ENCODE results near the gene TAMM41. TPM values are rescaled to one million over a fixed set of nuclear protein-coding genes. Genes with fewer than 3 reads are reported as not detected.

Gene TAMM41
- total and polyA plus RNA-seq, 2 donors (not counting 1 experiment from before 2014, with no cell fraction given), result 36.1 to 52.3 TPM

- peaks cover 0 to 7% (median 0%) of the 10 kb centered on the region in 3 donors for H3K9me3 ChIP-seq (ENCODE audit: control extremely low read depth in 1 of 3, control insufficient read depth in 2 of 3, insufficient read depth in 1 of 3, low read length in 2 of 3)
- H3K4me3 ChIP-seq (ENCODE audit: control extremely low read depth in 1 of 5, extremely low read depth in 1 of 5, insufficient read depth in 1 of 5, low read depth in 2 of 5, low read length in 4 of 5), result peak overlapping the region in 3 of 5 experiments; percentile 9 to 49 (median 18)
- H3K9me3 Mint-ChIP-seq (ENCODE audit: insufficient read depth), result no peaks in the 10 kb centered on the region
- H3K9ac ChIP-seq (ENCODE audit: low read length), result peak overlapping the region; percentile 28
- no peaks in the 10 kb centered on the region for H4K20me1 ChIP-seq (ENCODE audit: control insufficient read depth, insufficient read depth, low read length, poor library complexity, severe bottlenecking)
- no peak for ATAC-seq (ENCODE audit: low read depth)
- peaks cover 13 to 14% of the 10 kb centered on the region in 2 donors for H3K4me1 ChIP-seq (ENCODE audit: control insufficient read depth in 2 of 2, insufficient read depth in 2 of 2, low read length in 2 of 2)
- TF ChIP-seq EZH2 (IDR thresholded peaks at IDR 0.05; ENCODE audit: borderline replicate concordance, insufficient read depth, low read depth, low read length, poor library complexity, severe bottlenecking), result no peak
- no peak for TF ChIP-seq CTCF (IDR thresholded peaks at IDR 0.05)
- no peaks in the 10 kb centered on the region for H3K27me3 ChIP-seq (replicated peaks in 1 of 4; ENCODE audit: control extremely low read depth in 1 of 4, control insufficient read depth in 3 of 4, insufficient read depth in 4 of 4, low read length in 3 of 4)
- H3K79me2 ChIP-seq (ENCODE audit: control insufficient read depth, insufficient read depth, low read length), result no peaks in the 10 kb centered on the region
- POLR2A ChIA-PET, result interaction anchor here (0.7 kb wide), 1 partner anchor 77 kb away, joined by 3 read pairs; the partner anchor contains the start of gene TAMM41
- no peaks in the 10 kb centered on the region for H3K36me3 ChIP-seq (replicated peaks in 1 of 2; ENCODE audit: control extremely low read depth in 1 of 2, control insufficient read depth in 1 of 2, extremely low read depth in 1 of 2, insufficient read depth in 2 of 2, low read length in 1 of 2)
- H3K27ac ChIP-seq (ENCODE audit: low read length in 2 of 2), result no peak overlapping the region
- H3K4me3 Mint-ChIP-seq, result peak overlapping the region; percentile 80
- no peak overlapping the region for H3K27ac Mint-ChIP-seq
- DNase-seq, result no peak
- WGBS (ENCODE audit: insufficient coverage), result 70% methylated on average over 7 of the region's 10 CpGs
- H3K27me3 Mint-ChIP-seq, result no peaks in the 10 kb centered on the region
- H2AFZ ChIP-seq (ENCODE audit: insufficient read depth, low read depth, low read length, poor library complexity, severe bottlenecking), result peak overlapping the region; percentile 71
- intact Hi-C loops (cut with micrococcal nuclease), result no loop called here
- peaks cover 17% of the 10 kb centered on the region for H3K4me1 Mint-ChIP-seq
- peak overlapping the region; percentile 53 for H3K4me2 ChIP-seq (replicated peaks; ENCODE audit: low read depth, low read length, poor library complexity, severe bottlenecking)
- CTCF ChIA-PET, result interaction anchor here (1.5 kb wide), 1 partner anchor 34 kb away, joined by 3 read pairs; no protein-coding TSS in a partner anchor
Measured at GRCh38 chr3:11769704-11770476, 76.8 kb downstream of the TAMM41 start.

GRCh38 chr3:11768604-11769003 lies 78.1 kb downstream of the TAMM41 start:
- Histone ChIP-seq H3K4me1 (ENCODE audit: control insufficient read depth in 2 of 2, insufficient read depth in 2 of 2, low read length in 2 of 2) (peaks cover 13 to 14% of the 10 kb centered on the region in 2 donors), H2AFZ (ENCODE audit: insufficient read depth, low read depth, low read length, poor library complexity, severe bottlenecking) (no peak overlapping the region), H3K27ac (ENCODE audit: low read length in 2 of 2) (no peak overlapping the region), H3K4me2 (replicated peaks; ENCODE audit: low read depth, low read length, poor library complexity, severe bottlenecking) (no peak overlapping the region), H3K9ac (ENCODE audit: low read length) (no peak overlapping the region), H3K4me3 (ENCODE audit: control extremely low read depth in 1 of 5, extremely low read depth in 1 of 5, insufficient read depth in 1 of 5, low read depth in 2 of 5, low read length in 4 of 5) (no peak overlapping the region), H3K9me3 (ENCODE audit: control extremely low read depth in 1 of 3, control insufficient read depth in 2 of 3, insufficient read depth in 1 of 3, low read length in 2 of 3) (peaks cover 0 to 7% (median 0%) of the 10 kb centered on the region in 3 donors), H4K20me1 (ENCODE audit: control insufficient read depth, insufficient read depth, low read length, poor library complexity, severe bottlenecking) (no peaks in the 10 kb centered on the region), H3K36me3 (replicated peaks in 1 of 2; ENCODE audit: control extremely low read depth in 1 of 2, control insufficient read depth in 1 of 2, extremely low read depth in 1 of 2, insufficient read depth in 2 of 2, low read length in 1 of 2) (no peaks in the 10 kb centered on the region), H3K27me3 (replicated peaks in 1 of 4; ENCODE audit: control extremely low read depth in 1 of 4, control insufficient read depth in 3 of 4, insufficient read depth in 4 of 4, low read length in 3 of 4) (no peaks in the 10 kb centered on the region), H3K79me2 (ENCODE audit: control insufficient read depth, insufficient read depth, low read length) (no peaks in the 10 kb centered on the region)
- TF ChIP-seq EZH2 (IDR thresholded peaks at IDR 0.05; ENCODE audit: borderline replicate concordance, insufficient read depth, low read depth, low read length, poor library complexity, severe bottlenecking) (no peak), CTCF (IDR thresholded peaks at IDR 0.05) (no peak)
- no peak overlapping the region for H3K4me3 Mint-ChIP-seq
- H3K9me3 Mint-ChIP-seq (ENCODE audit: insufficient read depth), result no peaks in the 10 kb centered on the region
- intact Hi-C loops (cut with micrococcal nuclease), result no loop called here
- H3K27me3 Mint-ChIP-seq, result no peaks in the 10 kb centered on the region
- POLR2A ChIA-PET, result no interaction called here
- ATAC-seq (ENCODE audit: low read depth) (no peak), DNase-seq (no peak)
- peaks cover 17% of the 10 kb centered on the region for H3K4me1 Mint-ChIP-seq
- 93% methylated on average over 3 of the region's 3 CpGs for WGBS (ENCODE audit: insufficient coverage)
- H3K27ac Mint-ChIP-seq, result no peak overlapping the region
- CTCF ChIA-PET, result no interaction called here

Data from B cell (primary cell).